ENCODE measurements around the gene LY6G6D.

Gene LY6G6D

DNA sequence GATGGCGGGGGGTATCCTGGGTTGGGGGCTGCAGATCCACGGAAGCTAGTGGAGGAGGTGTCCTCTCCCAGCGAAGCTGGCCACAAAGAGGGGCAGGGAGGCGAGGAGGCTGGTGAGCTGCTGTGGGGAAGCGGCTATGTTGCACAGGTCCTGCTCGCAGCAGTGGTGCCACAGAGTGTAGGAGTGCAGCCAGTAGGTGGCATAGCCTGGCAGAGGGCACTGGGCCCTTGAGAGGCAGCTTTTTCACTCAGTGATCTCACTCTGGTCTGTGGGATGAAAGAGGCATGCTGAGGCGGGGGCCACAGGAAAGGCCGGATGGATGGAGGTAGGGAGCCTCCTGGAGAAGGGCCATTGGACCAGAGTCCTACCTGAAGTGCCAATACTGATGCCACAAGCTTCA, 2.9 kb upstream of the LY6G6D start:
- no peak for DNase-seq
- no peaks in the 10 kb centered on the region for H3K36me3 Mint-ChIP-seq (ENCODE audit: low read depth)
- no peaks in the 10 kb centered on the region for H3K27me3 Mint-ChIP-seq (ENCODE audit: low read depth, poor library complexity)
- peak overlapping the region; percentile 98 for H3K27ac Mint-ChIP-seq
- TF ChIP-seq, protein P1, sequence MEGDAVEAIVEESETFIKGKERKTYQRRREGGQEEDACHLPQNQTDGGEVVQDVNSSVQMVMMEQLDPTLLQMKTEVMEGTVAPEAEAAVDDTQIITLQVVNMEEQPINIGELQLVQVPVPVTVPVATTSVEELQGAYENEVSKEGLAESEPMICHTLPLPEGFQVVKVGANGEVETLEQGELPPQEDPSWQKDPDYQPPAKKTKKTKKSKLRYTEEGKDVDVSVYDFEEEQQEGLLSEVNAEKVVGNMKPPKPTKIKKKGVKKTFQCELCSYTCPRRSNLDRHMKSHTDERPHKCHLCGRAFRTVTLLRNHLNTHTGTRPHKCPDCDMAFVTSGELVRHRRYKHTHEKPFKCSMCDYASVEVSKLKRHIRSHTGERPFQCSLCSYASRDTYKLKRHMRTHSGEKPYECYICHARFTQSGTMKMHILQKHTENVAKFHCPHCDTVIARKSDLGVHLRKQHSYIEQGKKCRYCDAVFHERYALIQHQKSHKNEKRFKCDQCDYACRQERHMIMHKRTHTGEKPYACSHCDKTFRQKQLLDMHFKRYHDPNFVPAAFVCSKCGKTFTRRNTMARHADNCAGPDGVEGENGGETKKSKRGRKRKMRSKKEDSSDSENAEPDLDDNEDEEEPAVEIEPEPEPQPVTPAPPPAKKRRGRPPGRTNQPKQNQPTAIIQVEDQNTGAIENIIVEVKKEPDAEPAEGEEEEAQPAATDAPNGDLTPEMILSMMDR (IDR thresholded peaks at IDR 0.05): no peak
- H3K4me1 Mint-ChIP-seq: peaks cover 65% of the 10 kb centered on the region
- H3K9me3 Mint-ChIP-seq: no peaks in the 10 kb centered on the region
- H3K4me3 Mint-ChIP-seq: peak overlapping the region; percentile 63

DNA sequence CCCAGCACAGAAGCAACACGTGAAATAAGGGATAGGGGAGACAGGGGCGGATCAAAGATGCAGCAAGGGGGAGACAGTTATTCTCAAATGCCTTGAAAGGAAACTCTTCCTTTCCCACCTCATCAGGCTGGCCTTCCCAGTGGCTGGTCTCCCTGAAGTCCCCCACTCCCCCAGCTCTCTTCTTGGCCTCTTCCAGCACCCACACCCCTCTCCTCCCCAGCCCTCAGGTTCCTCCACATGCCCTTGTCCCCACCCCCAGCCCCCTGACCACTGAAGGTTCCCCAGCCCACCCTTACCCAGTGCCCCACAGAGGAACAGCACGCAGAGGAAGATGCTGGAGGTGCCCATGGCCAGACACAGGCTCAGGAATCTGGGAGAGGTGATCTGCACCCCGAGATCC, 1.7 kb upstream of the LY6G6D start:
- TF ChIP-seq, protein P1 (IDR thresholded peaks at IDR 0.05): no peak
- Mint-ChIP-seq H3K27ac (peak overlapping the region; percentile 98), H3K4me1 (peaks cover 72% of the 10 kb centered on the region), H3K27me3 (ENCODE audit: low read depth, poor library complexity) (no peaks in the 10 kb centered on the region), H3K9me3 (no peaks in the 10 kb centered on the region), H3K36me3 (ENCODE audit: low read depth) (no peaks in the 10 kb centered on the region), H3K4me3 (peak overlapping the region; percentile 68)
- no peak for DNase-seq

DNA sequence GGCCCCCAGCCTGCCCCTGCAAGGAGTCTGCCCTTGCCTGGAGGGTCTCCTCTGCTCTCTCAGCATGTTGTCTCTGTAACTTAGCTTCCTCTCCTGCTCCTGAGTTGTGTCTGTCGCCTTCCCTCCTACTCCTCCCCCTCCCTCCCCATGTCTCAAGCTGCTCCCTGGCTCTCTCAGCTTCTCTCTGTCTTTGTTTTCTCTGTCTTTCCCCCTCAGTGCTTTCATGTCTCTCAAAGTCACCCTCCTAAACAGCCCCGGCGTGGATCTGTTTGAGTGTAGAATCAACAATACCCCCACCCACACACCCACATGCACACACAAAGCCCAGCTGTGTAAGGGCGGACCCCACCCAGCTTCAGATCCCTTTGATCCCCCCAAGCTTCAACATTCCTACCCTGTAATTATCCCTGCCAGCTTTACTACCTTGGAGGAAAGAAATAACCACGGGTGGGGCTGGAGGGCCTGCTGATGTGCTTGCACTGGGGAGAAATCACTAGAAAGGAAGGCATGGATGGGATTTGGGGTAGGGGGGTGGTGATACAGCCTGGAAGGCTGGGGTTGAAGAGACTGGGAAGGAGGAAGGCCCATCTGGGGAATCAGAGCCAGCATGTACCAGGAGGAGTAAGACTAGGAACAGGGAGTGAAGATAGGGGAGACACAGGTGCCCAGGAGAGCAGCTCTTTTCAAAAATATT, 1.0 kb upstream of the LY6G6D start:
- peaks cover 76% of the 10 kb centered on the region for H3K4me1 Mint-ChIP-seq
- TF ChIP-seq, protein P1 (IDR thresholded peaks at IDR 0.05): no peak
- no peaks in the 10 kb centered on the region for H3K27me3 Mint-ChIP-seq (ENCODE audit: low read depth, poor library complexity)
- no peaks in the 10 kb centered on the region for H3K9me3 Mint-ChIP-seq
- H3K4me3 Mint-ChIP-seq: peak overlapping the region; percentile 68
- H3K36me3 Mint-ChIP-seq (ENCODE audit: low read depth): no peaks in the 10 kb centered on the region
- H3K27ac Mint-ChIP-seq: peak overlapping the region; percentile 98
- DNase-seq: peak; percentile 23

DNA sequence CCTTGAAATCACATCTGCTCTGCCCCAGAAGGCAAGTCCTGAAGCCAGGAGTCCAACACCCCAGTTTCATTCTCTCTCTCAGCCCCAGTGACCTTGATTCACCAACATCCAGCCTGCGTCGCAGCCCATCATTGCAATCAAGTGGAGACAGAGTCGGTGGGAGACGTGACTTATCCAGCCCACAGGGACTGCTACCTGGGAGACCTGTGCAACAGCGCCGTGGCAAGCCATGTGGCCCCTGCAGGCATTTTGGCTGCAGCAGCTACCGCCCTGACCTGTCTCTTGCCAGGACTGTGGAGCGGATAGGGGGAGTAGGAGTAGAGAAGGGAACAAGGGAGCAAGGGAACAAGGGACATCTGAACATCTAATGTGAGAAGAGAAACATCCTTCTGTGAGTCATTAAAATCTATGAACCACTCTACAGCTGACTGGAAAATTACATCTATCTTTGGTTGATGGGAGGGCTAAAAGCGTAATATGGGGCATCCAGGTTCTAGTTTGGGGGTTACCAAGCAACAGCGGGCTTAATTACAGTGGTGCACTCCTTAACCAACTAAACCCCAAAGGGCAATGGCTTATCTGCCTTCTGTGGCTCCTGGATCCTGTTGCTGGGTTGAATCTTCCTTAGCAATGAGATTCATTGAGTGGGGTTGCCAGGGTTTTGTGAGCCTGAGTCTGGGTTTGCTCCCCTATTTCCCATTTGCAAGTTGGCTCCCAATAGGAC, 2.5 kb downstream of the LY6G6D start:
- H3K36me3 Mint-ChIP-seq (ENCODE audit: low read depth): no peaks in the 10 kb centered on the region
- H3K9me3 Mint-ChIP-seq: no peaks in the 10 kb centered on the region
- H3K4me3 Mint-ChIP-seq: no peak overlapping the region
- peaks cover 51% of the 10 kb centered on the region for H3K4me1 Mint-ChIP-seq
- TF ChIP-seq, protein P1 (IDR thresholded peaks at IDR 0.05): no peak
- peak; percentile 29 for DNase-seq
- no peaks in the 10 kb centered on the region for H3K27me3 Mint-ChIP-seq (ENCODE audit: low read depth, poor library complexity)
- H3K27ac Mint-ChIP-seq: no peak overlapping the region

DNA sequence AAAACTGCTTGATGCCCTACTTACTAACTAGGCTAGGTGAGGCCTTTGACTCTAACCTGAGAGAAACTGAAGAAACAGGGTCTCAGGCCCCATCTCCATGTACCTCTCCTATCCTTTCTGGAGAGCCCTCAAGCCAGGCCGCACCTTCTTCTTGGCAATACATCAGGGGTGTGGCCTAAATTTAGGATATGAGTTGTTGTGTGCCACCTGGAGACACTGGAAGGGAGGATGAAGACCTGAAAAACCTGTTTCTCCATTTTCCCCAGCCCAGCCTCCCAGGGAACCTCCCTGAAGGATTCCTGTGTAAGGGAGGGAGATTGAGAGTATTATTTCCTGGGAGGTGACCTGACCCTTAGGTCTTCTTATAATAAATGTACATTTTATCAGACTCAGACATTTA, 3.1 kb downstream of the LY6G6D start:
- no peaks in the 10 kb centered on the region for H3K36me3 Mint-ChIP-seq (ENCODE audit: low read depth)
- no peaks in the 10 kb centered on the region for H3K27me3 Mint-ChIP-seq (ENCODE audit: low read depth, poor library complexity)
- H3K27ac Mint-ChIP-seq: no peak overlapping the region
- DNase-seq: no peak
- TF ChIP-seq, protein P1 (IDR thresholded peaks at IDR 0.05): no peak
- H3K4me3 Mint-ChIP-seq: no peak overlapping the region
- no peaks in the 10 kb centered on the region for H3K9me3 Mint-ChIP-seq
- H3K4me1 Mint-ChIP-seq: peaks cover 45% of the 10 kb centered on the region

Measured in nephron progenitor cell (in vitro differentiated cells).